LNCaP clone FGC (cell line): Measurements from ENCODE around the gene PNMA6F.

Experiments
- DNase-seq: peaks from one replicate; pipeline ENCODE4 v3.0.0-alpha.2; 2011; ENCODE audit warnings: low read depth
- H3K4me3 ChIP-seq: 2 replicates; pipeline ENCODE4 v1.5.1; 2011; ENCODE audit warnings: mild to moderate bottlenecking, low read depth, low read length, control low read depth
- CTCF ChIP-seq: IDR thresholded peaks from 2 replicates; pipeline ENCODE4 v1.5.1; 2012; ENCODE audit warnings: mild to moderate bottlenecking; ENCODE audit not compliant: control insufficient read depth, insufficient read depth; ENCODE audit errors: extremely low read depth

PNMA6F gene

GRCh38 chrX:153319295-153320046 is 2.1 kb downstream of the PNMA6F start:
- DNase-seq: no peak
- TF ChIP-seq CTCF: no peak
- no peak overlapping the region for H3K4me3 ChIP-seq

DNA sequence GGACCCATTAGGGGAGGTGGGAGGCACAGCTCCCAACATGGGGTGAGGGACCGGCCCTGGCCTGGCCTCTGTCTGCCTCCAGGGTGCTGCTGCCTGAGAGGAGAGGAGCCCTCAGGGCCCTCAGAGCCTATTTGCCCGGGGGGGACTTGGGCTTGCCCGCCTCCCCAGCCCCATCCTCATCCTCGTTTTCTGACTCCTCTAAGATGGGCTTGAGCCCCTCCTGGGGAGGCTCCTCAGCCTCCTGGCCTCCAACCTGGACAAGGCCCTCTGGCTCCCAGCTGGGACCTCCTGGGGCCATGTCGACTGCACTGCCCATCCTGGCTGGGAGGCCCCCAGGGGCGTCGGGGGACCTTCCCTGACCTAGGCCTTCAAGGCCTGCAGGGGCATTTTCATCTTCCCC is 2.8 kb downstream of the PNMA6F start:
- no peak for DNase-seq
- no peak overlapping the region for H3K4me3 ChIP-seq
- no peak for TF ChIP-seq CTCF

DNA sequence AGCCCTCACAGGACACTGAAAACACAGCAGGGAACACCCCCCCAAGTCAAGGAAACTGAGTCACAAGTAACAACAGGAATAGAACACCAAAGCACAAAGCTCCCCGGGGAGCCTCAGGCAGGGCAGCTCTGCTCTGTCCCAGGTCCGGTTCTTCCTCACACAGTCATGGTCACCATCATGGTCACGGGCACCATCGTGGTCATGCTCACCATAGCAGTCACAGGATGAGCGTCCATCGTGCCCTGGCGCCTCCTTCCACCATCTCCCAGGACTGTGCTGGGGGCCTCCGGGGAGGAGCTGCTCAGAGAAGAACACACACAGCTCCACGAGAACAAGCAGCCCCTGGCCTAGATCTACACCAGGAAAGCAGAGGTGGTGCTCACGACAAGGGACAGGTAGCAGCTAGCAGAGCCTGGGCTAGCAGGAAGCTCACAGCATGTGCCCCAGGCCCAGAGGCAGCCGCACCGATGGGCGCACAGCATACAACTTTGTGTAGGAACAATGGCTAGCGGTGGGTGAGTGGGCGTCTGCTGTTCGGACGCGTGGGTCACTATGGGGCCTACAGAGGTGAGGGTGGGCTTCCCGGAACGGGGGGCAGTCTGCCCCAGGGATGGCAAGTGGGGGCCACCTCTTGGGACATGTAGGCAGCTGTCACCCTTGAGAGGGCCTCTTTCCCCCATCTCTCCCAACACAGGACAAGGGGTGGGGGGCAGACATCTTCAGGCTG is 3.4 kb downstream of the PNMA6F start:
- TF ChIP-seq CTCF: no peak
- no peak for DNase-seq
- no peak overlapping the region for H3K4me3 ChIP-seq

DNA sequence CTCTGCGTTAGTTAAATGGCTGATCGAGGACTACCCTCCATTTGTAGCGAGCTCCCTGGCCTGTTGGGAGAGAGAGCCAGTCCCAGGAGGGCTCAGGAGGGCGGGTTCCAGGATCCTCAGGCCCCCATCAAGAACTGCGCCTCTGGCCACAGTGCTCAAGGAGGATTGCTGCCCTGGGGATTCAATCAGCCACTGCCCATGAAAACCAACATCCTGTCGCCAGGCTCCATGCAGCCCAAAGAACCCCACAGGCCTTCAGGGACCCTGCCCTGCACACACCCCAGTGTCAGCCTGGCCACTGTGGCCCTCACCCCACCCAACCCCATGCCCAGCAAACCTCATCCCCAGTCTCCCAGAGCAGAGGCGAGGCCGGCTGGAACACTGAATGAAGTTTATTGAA is 4.3 kb downstream of the PNMA6F start:
- no peak for TF ChIP-seq CTCF
- no peak for DNase-seq

GRCh38 chrX:153312842-153313241 is 8.7 kb downstream of the PNMA6F start:
- DNase-seq: no peak
- no peak overlapping the region for H3K4me3 ChIP-seq
- no peak for TF ChIP-seq CTCF

More for the DNA sequence above, 4.3 kb downstream of the PNMA6F start:
- no peak overlapping the region for H3K4me3 ChIP-seq

- DNase-seq: no peak
- no peak overlapping the region for H3K4me3 ChIP-seq
- no peak for TF ChIP-seq CTCF
Observed at GRCh38 chrX:153312041-153312440, 9.5 kb downstream of the PNMA6F start.
